ENCODE measurements around the gene MAGI2.

- TF ChIP-seq EZH2phosphoT487 (IDR thresholded peaks at IDR 0.05; ENCODE audit: borderline replicate concordance, low read depth, low read length) (no peak), CTCF (conservative IDR thresholded peaks at IDR 0.05; ENCODE audit: low read length) (no peak)
Measured at GRCh38 chr7:78026492-78026891, 1427.0 kb downstream of the MAGI2 start.
